SK-N-SH treated with all-trans-retinoic acid at 6 μM for 48 hours (cell line): ENCODE results near the gene CPD.

Experiments
- ATAC-seq: fragments of 200-7000 bp; cut with Tn5 transposase; 3 replicates; pipeline ENCODE4 v1.9.1; 2020; ENCODE audit warnings: mild to moderate bottlenecking, moderate library complexity
- ARNTL ChIP-seq: fragments of 450-650 bp; formaldehyde crosslinking; IDR thresholded peaks from 2 replicates; pipeline ENCODE4 v1.5.0; 2020; ENCODE audit warnings: low read depth, mild to moderate bottlenecking, moderate library complexity, borderline replicate concordance
- BACH2 ChIP-seq: fragments of 250-450 bp; sonication (Bioruptor Pico); IDR thresholded peaks from 2 replicates; pipeline ENCODE4 v1.9.0; 2021; ENCODE audit warnings: mild to moderate bottlenecking, borderline replicate concordance
- CSDC2 ChIP-seq: fragments of 250-450 bp; sonication (Bioruptor Pico); IDR thresholded peaks from 2 replicates; pipeline ENCODE4 v1.5.0; 2020; ENCODE audit warnings: mild to moderate bottlenecking, moderate library complexity
- ESRRG ChIP-seq: fragments of 250-450 bp; sonication (Bioruptor Pico); IDR thresholded peaks from 2 replicates; pipeline ENCODE4 v1.6.1; 2021; ENCODE audit warnings: mild to moderate bottlenecking
- GLIS3 ChIP-seq: fragments of 250-450 bp; sonication (Bioruptor Pico); IDR thresholded peaks from 2 replicates; pipeline ENCODE4 v1.5.0; 2020; ENCODE audit warnings: mild to moderate bottlenecking, moderate library complexity
- OSR1 ChIP-seq: fragments of 250-450 bp; sonication (Bioruptor Pico); IDR thresholded peaks from 2 replicates; pipeline ENCODE4 v1.8.0; 2022; ENCODE audit warnings: moderate library complexity, mild to moderate bottlenecking, inconsistent platforms
- PATZ1 ChIP-seq: fragments of 250-450 bp; sonication (Bioruptor Pico); IDR thresholded peaks from 2 replicates; pipeline ENCODE4 v1.8.0; 2020; ENCODE audit warnings: mild to moderate bottlenecking, moderate library complexity, borderline replicate concordance
- RARB ChIP-seq: fragments of 250-450 bp; sonication (Bioruptor Pico); IDR thresholded peaks from 2 replicates; pipeline ENCODE4 v1.8.0; 2021; ENCODE audit warnings: mild to moderate bottlenecking, moderate library complexity
- SNAI2 ChIP-seq: fragments of 250-450 bp; sonication (Bioruptor Pico); IDR thresholded peaks from 2 replicates; pipeline ENCODE4 v1.5.0; 2020; ENCODE audit warnings: mild to moderate bottlenecking, moderate library complexity
- TCF4 ChIP-seq: fragments of 250-450 bp; sonication (Bioruptor Pico); IDR thresholded peaks from 2 replicates; pipeline ENCODE4 v1.8.0; 2021; ENCODE audit warnings: mild to moderate bottlenecking, moderate library complexity, borderline replicate concordance
- TOX ChIP-seq: fragments of 250-450 bp; sonication (Bioruptor Pico); IDR thresholded peaks from 2 replicates; pipeline ENCODE4 v1.8.0; 2021; ENCODE audit warnings: mild to moderate bottlenecking, moderate library complexity, borderline replicate concordance
- TSHZ2 ChIP-seq: fragments of 250-450 bp; sonication (Bioruptor Pico); IDR thresholded peaks from 2 replicates; pipeline ENCODE4 v1.5.0; 2020; ENCODE audit warnings: mild to moderate bottlenecking, moderate library complexity
- ZC3H10 ChIP-seq: fragments of 250-450 bp; sonication (Bioruptor Pico); IDR thresholded peaks from 2 replicates; pipeline ENCODE4 v1.5.1; 2021; ENCODE audit warnings: mild to moderate bottlenecking, moderate library complexity
- ZFP3 ChIP-seq: fragments of 250-450 bp; sonication (Bioruptor Pico); IDR thresholded peaks from 2 replicates; pipeline ENCODE4 v1.5.0; 2020; ENCODE audit warnings: mild to moderate bottlenecking, moderate library complexity
- ZNF565 ChIP-seq: fragments of 450-650 bp; formaldehyde crosslinking; conservative IDR thresholded peaks from 2 replicates; pipeline ENCODE4 v1.5.0; 2020; ENCODE audit warnings: low read depth, mild to moderate bottlenecking, moderate library complexity
- ZNF70 ChIP-seq: fragments of 450-650 bp; formaldehyde crosslinking; IDR thresholded peaks from 2 replicates; pipeline ENCODE4 v1.5.0; 2020; ENCODE audit warnings: mild to moderate bottlenecking, moderate library complexity
- ZNF8 ChIP-seq: fragments of 450-650 bp; formaldehyde crosslinking; IDR thresholded peaks from 2 replicates; pipeline ENCODE4 v1.5.0; 2020; ENCODE audit warnings: mild to moderate bottlenecking, moderate library complexity
- TF ChIP-seq, protein P1 (sequence below): fragments of 250-450 bp; sonication (Bioruptor Pico); IDR thresholded peaks from 2 replicates; pipeline ENCODE4 v1.5.1; 2020; ENCODE audit warnings: low read depth, mild to moderate bottlenecking, moderate library complexity
- TF ChIP-seq, protein P2 (sequence below): fragments of 250-450 bp; sonication (Bioruptor Pico); IDR thresholded peaks from 2 replicates; pipeline ENCODE4 v1.8.0; 2021; ENCODE audit warnings: low read depth, mild to moderate bottlenecking, moderate library complexity, borderline replicate concordance
- TF ChIP-seq, protein P3 (sequence below): fragments of 250-450 bp; sonication (Bioruptor Pico); IDR thresholded peaks from 2 replicates; pipeline ENCODE4 v1.5.1; 2021; ENCODE audit warnings: mild to moderate bottlenecking, moderate library complexity

The CPD gene

GRCh38 chr17:30378825-30379302 is at the start of gene CPD:
TSS of gene CPD (plus strand) at chr17:30378927. CDS start at chr17:30378981, 54 bp downstream.
- TF ChIP-seq OSR1 (CRISPR knock-in tag) (no peak), TCF4 (CRISPR knock-in tag) (no peak), ZFP3 (CRISPR knock-in tag) (no peak), RARB (CRISPR knock-in tag) (no peak), ZC3H10 (no peak), SNAI2 (CRISPR knock-in tag) (no peak), ZNF565 (no peak), PATZ1 (CRISPR knock-in tag) (no peak), BACH2 (no peak), CSDC2 (no peak), ESRRG (CRISPR knock-in tag) (no peak)
- TF ChIP-seq, protein P1, sequence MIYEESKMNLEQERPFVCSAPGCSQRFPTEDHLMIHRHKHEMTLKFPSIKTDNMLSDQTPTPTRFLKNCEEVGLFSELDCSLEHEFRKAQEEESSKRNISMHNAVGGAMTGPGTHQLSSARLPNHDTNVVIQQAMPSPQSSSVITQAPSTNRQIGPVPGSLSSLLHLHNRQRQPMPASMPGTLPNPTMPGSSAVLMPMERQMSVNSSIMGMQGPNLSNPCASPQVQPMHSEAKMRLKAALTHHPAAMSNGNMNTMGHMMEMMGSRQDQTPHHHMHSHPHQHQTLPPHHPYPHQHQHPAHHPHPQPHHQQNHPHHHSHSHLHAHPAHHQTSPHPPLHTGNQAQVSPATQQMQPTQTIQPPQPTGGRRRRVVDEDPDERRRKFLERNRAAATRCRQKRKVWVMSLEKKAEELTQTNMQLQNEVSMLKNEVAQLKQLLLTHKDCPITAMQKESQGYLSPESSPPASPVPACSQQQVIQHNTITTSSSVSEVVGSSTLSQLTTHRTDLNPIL (CRISPR knock-in tag), result no peak
- TF ChIP-seq, protein P2, sequence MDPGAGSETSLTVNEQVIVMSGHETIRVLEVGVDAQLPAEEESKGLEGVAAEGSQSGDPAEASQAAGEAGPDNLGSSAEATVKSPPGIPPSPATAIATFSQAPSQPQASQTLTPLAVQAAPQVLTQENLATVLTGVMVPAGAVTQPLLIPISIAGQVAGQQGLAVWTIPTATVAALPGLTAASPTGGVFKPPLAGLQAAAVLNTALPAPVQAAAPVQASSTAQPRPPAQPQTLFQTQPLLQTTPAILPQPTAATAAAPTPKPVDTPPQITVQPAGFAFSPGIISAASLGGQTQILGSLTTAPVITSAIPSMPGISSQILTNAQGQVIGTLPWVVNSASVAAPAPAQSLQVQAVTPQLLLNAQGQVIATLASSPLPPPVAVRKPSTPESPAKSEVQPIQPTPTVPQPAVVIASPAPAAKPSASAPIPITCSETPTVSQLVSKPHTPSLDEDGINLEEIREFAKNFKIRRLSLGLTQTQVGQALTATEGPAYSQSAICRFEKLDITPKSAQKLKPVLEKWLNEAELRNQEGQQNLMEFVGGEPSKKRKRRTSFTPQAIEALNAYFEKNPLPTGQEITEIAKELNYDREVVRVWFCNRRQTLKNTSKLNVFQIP (CRISPR knock-in tag), result no peak
- ATAC-seq, result peak; percentile 97

DNA sequence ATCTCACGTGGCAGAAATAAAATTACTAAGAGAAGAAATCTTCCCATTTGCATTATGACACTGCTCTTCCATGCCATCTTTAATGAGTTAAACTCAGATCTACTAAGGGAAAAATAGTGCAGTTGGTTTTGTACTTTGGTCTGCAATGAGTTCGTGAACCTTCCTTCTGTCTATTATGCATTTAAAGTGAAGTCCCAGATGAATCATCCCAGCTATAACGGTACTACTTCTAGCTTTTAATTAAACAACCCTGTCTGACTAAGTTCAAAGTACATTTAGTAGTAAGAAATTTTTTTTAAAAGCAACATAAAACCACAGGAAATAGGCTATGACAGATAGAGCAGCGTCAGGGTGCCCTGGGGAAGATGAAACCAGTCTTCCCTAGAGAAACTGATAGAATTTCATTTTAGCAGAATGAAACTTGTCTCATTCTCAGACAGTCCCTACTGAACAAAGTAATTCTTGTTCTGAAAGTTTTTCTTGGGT is 46.6 kb upstream of the CPD start:
- ATAC-seq, result peak; percentile 84
- TF ChIP-seq, protein P3, sequence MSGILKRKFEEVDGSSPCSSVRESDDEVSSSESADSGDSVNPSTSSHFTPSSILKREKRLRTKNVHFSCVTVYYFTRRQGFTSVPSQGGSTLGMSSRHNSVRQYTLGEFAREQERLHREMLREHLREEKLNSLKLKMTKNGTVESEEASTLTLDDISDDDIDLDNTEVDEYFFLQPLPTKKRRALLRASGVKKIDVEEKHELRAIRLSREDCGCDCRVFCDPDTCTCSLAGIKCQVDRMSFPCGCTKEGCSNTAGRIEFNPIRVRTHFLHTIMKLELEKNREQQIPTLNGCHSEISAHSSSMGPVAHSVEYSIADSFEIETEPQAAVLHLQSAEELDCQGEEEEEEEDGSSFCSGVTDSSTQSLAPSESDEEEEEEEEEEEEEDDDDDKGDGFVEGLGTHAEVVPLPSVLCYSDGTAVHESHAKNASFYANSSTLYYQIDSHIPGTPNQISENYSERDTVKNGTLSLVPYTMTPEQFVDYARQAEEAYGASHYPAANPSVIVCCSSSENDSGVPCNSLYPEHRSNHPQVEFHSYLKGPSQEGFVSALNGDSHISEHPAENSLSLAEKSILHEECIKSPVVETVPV (CRISPR knock-in tag), result no peak
- TF ChIP-seq ZNF70 (CRISPR knock-in tag) (no peak), TCF4 (CRISPR knock-in tag) (no peak), TSHZ2 (CRISPR knock-in tag) (no peak), ESRRG (CRISPR knock-in tag) (no peak), ZNF565 (no peak), ARNTL (CRISPR knock-in tag) (no peak), ZNF8 (CRISPR knock-in tag) (no peak), BACH2 (no peak), ZFP3 (CRISPR knock-in tag) (no peak), PATZ1 (CRISPR knock-in tag) (no peak), SNAI2 (CRISPR knock-in tag) (no peak), ZC3H10 (no peak), TOX (CRISPR knock-in tag) (no peak), GLIS3 (CRISPR knock-in tag) (no peak)
- TF ChIP-seq, protein P2 (CRISPR knock-in tag), result no peak
- TF ChIP-seq, protein P1 (CRISPR knock-in tag), result no peak
